NT2/D1 (cell line): ENCODE measurements around the gene TOLLIP.
"Not testable (repeated sequence)": the region's sequence is repeated elsewhere in the genome, so short reads cannot be mapped to it uniquely, and the experiment has no call there.

ENCODE experiments used
- DNase-seq: peaks from one replicate; pipeline ENCODE4 v3.0.0-alpha.2; 2011; ENCODE audit warnings: low read depth, low spot score
- H3K27me3 ChIP-seq: 2 replicates; pipeline ENCODE4 v1.6.0; 2011; ENCODE audit warnings: mild to moderate bottlenecking; ENCODE audit not compliant: insufficient read length, insufficient read depth
- H3K36me3 ChIP-seq: 2 replicates; pipeline ENCODE4 v1.6.1; 2011; ENCODE audit warnings: mild to moderate bottlenecking, low read length, mixed read lengths; ENCODE audit not compliant: insufficient read depth, insufficient read length
- H3K4me1 ChIP-seq: 2 replicates; pipeline ENCODE4 v1.5.1; 2011; ENCODE audit not compliant: insufficient read depth, insufficient read length
- H3K4me3 ChIP-seq: 2 replicates; pipeline ENCODE4 v1.5.1; 2011; ENCODE audit warnings: low read depth; ENCODE audit not compliant: insufficient read length
- H3K9ac ChIP-seq: 2 replicates; pipeline ENCODE4 v1.6.0; 2011; ENCODE audit warnings: low read depth; ENCODE audit not compliant: insufficient read length
- H3K9me3 ChIP-seq: 2 replicates; pipeline ENCODE4 v1.5.1; 2011; ENCODE audit warnings: mild to moderate bottlenecking, low read length; ENCODE audit not compliant: insufficient read depth
- SUZ12 ChIP-seq: IDR thresholded peaks from 2 replicates; pipeline ENCODE4 v1.6.1; 2011; ENCODE audit not compliant: insufficient read length, insufficient read depth; ENCODE audit errors: extremely low read depth
- YY1 ChIP-seq: IDR thresholded peaks from 2 replicates; pipeline ENCODE4 v1.6.1; 2011; ENCODE audit not compliant: insufficient read length, insufficient read depth
- ZNF274 ChIP-seq: IDR thresholded peaks from 2 replicates; pipeline ENCODE4 v1.6.1; 2011; ENCODE audit warnings: mild to moderate bottlenecking, low read depth, low read length

Gene TOLLIP

DNA sequence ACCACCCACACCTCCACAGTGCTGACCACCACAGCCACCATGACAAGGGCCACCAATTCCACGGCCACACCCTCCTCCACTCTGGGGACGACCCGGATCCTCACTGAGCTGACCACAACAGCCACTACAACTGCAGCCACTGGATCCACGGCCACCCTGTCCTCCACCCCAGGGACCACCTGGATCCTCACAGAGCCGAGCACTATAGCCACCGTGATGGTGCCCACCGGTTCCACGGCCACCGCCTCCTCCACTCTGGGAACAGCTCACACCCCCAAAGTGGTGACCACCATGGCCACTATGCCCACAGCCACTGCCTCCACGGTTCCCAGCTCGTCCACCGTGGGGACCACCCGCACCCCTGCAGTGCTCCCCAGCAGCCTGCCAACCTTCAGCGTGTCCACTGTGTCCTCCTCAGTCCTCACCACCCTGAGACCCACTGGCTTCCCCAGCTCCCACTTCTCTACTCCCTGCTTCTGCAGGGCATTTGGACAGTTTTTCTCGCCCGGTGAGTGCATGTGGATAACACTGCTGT is 58.1 kb downstream of the TOLLIP start:
- Histone ChIP-seq H3K9ac (no peak overlapping the region), H3K4me1 (peaks cover 2% of the 10 kb centered on the region), H3K9me3 (peaks cover 8% of the 10 kb centered on the region; the same call in 1 of the 2 replicates), H3K27me3 (peaks cover 15% of the 10 kb centered on the region), H3K36me3 (no peaks in the 10 kb centered on the region), H3K4me3 (no peak overlapping the region)
- TF ChIP-seq ZNF274, result no peak
- TF ChIP-seq SUZ12, result no peak
- no peak for TF ChIP-seq YY1
- no peak for DNase-seq

DNA sequence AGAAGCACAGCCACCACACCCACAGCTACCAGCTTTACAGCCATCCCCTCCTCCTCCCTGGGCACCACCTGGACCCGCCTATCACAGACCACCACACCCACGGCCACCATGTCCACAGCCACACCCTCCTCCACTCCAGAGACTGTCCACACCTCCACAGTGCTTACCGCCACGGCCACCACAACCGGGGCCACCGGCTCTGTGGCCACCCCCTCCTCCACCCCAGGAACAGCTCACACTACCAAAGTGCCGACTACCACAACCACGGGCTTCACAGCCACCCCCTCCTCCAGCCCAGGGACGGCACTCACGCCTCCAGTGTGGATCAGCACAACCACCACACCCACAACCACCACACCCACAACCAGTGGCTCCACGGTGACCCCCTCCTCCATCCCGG is 59.0 kb downstream of the TOLLIP start:
- not testable (repeated sequence) for H3K9me3 ChIP-seq, H3K4me3 ChIP-seq, DNase-seq, H3K4me1 ChIP-seq, H3K9ac ChIP-seq, H3K36me3 ChIP-seq
- peaks cover 15% of the 10 kb centered on the region for H3K27me3 ChIP-seq

DNA sequence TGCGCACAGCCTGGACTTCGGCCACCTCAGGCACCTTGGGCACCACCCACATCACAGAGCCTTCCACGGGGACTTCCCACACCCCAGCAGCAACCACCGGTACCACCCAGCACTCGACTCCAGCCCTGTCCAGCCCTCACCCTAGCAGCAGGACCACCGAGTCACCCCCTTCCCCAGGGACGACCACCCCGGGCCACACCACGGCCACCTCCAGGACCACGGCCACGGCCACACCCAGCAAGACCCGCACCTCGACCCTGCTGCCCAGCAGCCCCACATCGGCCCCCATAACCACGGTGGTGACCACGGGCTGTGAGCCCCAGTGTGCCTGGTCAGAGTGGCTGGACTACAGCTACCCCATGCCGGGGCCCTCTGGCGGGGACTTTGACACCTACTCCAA is 60.5 kb downstream of the TOLLIP start:
- not testable (repeated sequence) for H3K9ac ChIP-seq, H3K9me3 ChIP-seq, H3K36me3 ChIP-seq, H3K4me3 ChIP-seq, H3K4me1 ChIP-seq, DNase-seq
- H3K27me3 ChIP-seq, result peaks cover 15% of the 10 kb centered on the region

GRCh38 chr11:1247026-1247425 is 62.4 kb downstream of the TOLLIP start:
- DNase-seq, H3K36me3 ChIP-seq, H3K4me1 ChIP-seq, H3K9me3 ChIP-seq, H3K4me3 ChIP-seq, H3K9ac ChIP-seq: not testable (repeated sequence)
- peaks cover 11% of the 10 kb centered on the region for H3K27me3 ChIP-seq

DNA sequence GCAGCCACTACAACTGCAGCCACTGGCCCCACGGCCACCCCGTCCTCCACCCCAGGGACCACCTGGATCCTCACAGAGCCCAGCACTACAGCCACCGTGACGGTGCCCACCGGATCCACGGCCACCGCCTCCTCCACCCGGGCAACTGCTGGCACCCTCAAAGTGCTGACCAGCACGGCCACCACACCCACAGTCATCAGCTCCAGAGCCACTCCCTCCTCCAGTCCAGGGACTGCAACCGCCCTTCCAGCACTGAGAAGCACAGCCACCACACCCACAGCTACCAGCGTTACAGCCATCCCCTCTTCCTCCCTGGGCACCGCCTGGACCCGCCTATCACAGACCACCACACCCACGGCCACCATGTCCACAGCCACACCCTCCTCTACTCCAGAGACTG is 63.1 kb downstream of the TOLLIP start:
- H3K4me1 ChIP-seq, H3K9me3 ChIP-seq, H3K9ac ChIP-seq, H3K27me3 ChIP-seq, H3K36me3 ChIP-seq, DNase-seq, H3K4me3 ChIP-seq: not testable (repeated sequence)

- not testable (repeated sequence) for H3K4me1 ChIP-seq, DNase-seq, H3K36me3 ChIP-seq, H3K4me3 ChIP-seq, H3K9ac ChIP-seq, H3K9me3 ChIP-seq, H3K27me3 ChIP-seq
Measured at GRCh38 chr11:1245717-1246116, 63.7 kb downstream of the TOLLIP start.

GRCh38 chr11:1244557-1244956 is 64.9 kb downstream of the TOLLIP start:
- not testable (repeated sequence) for H3K36me3 ChIP-seq, H3K27me3 ChIP-seq, H3K9ac ChIP-seq, H3K9me3 ChIP-seq, H3K4me1 ChIP-seq, H3K4me3 ChIP-seq, DNase-seq

GRCh38 chr11:1243521-1243920 is 65.9 kb downstream of the TOLLIP start:
- not testable (repeated sequence) for H3K9me3 ChIP-seq, DNase-seq

GRCh38 chr11:1242751-1243150 is 66.7 kb downstream of the TOLLIP start:
- not testable (repeated sequence) for H3K36me3 ChIP-seq, H3K9ac ChIP-seq, DNase-seq, H3K4me1 ChIP-seq, H3K9me3 ChIP-seq, H3K4me3 ChIP-seq, H3K27me3 ChIP-seq

More at GRCh38 chr11:1243521-1243920, 65.9 kb downstream of the TOLLIP start:
- H3K9ac ChIP-seq, H3K36me3 ChIP-seq, H3K4me3 ChIP-seq, H3K27me3 ChIP-seq, H3K4me1 ChIP-seq: not testable (repeated sequence)
